OCI-LY7 (cell line): ENCODE results near the gene IDUA. TPM values are rescaled to one million over a fixed set of nuclear protein-coding genes. Genes with fewer than 3 reads are reported as not detected.

ENCODE experiments used
- BruUV-seq: library from RNA; stranded (reverse); fragments of 400-500 nt; replicated peaks from 2 replicates; lab custom pipeline; 2021; lab: Mats Ljungman, UMichigan
- CTCF ChIA-PET: fragments of 300-600 bp; sonication (Branson Sonifier 250); formaldehyde crosslinking; loops from one replicate; lab custom pipeline; 2022; ENCODE audit warnings: antibody characterized with exemption; ENCODE audit not compliant: unreplicated experiment; lab: Charles Lee
- POLR2A ChIA-PET: fragments of 300-600 bp; sonication (Branson Sonifier 250); formaldehyde crosslinking; loops from one replicate; lab custom pipeline; 2022; ENCODE audit warnings: antibody characterized with exemption; lab: Charles Lee
- DNase-seq: peaks from one replicate; pipeline ENCODE4 v3.0.0-alpha.2; 2015; ENCODE audit warnings: low spot score
- H2AFZ ChIP-seq: fragments of 200-600 bp; sonication (generic), shearing (Covaris generic); 2 replicates; pipeline ENCODE4 v1.6.1; 2014; ENCODE audit warnings: mild to moderate bottlenecking, antibody characterized with exemption, low read length, moderate library complexity
- H3K27ac ChIP-seq: fragments of 200-600 bp; sonication (generic); 2 replicates; pipeline ENCODE4 v1.5.1; 2014; ENCODE audit warnings: mixed run types, low read depth, mild to moderate bottlenecking, moderate library complexity, low read length, inconsistent platforms; ENCODE audit not compliant: poor library complexity, severe bottlenecking
- H3K36me3 ChIP-seq: fragments of 200-600 bp; sonication (generic); 2 replicates; pipeline ENCODE4 v1.6.1; 2014; ENCODE audit warnings: mild to moderate bottlenecking, antibody characterized with exemption, low read length, moderate library complexity, mixed read lengths; ENCODE audit not compliant: insufficient read depth
- H3K4me1 ChIP-seq: fragments of 200-600 bp; sonication (generic); 2 replicates; pipeline ENCODE4 v1.5.1; 2014; ENCODE audit warnings: mild to moderate bottlenecking, low read length; ENCODE audit not compliant: insufficient read depth, poor library complexity, severe bottlenecking
- H3K4me2 ChIP-seq: fragments of 200-600 bp; sonication (generic); 2 replicates; pipeline ENCODE4 v1.6.1; 2014; ENCODE audit warnings: mild to moderate bottlenecking, low read length
- H3K4me3 ChIP-seq: fragments of 200-600 bp; sonication (generic); 2 replicates; pipeline ENCODE4 v1.5.1; 2014; ENCODE audit warnings: mild to moderate bottlenecking, low read depth, low read length; ENCODE audit not compliant: poor library complexity, severe bottlenecking
- H3K79me2 ChIP-seq: fragments of 200-600 bp; sonication (generic); 2 replicates; pipeline ENCODE4 v1.6.1; 2016; ENCODE audit warnings: low read depth, mild to moderate bottlenecking, low read length, moderate library complexity, mixed read lengths; ENCODE audit not compliant: insufficient read depth
- H3K9me2 ChIP-seq: fragments of 200-600 bp; sonication (generic); 2 replicates; pipeline ENCODE4 v1.6.1; 2016; ENCODE audit warnings: mild to moderate bottlenecking, low read length, mixed read lengths; ENCODE audit not compliant: insufficient read depth
- H3K9me3 ChIP-seq: fragments of 200-600 bp; sonication (generic); 2 replicates; pipeline ENCODE4 v1.6.1; 2014; ENCODE audit warnings: mild to moderate bottlenecking, mixed run types, low read length, mixed read lengths
- H4K20me1 ChIP-seq: fragments of 200-600 bp; sonication (generic); 2 replicates; pipeline ENCODE4 v1.6.1; 2014; ENCODE audit warnings: mild to moderate bottlenecking, antibody characterized with exemption, low read length, moderate library complexity, mixed read lengths; ENCODE audit not compliant: insufficient read depth
- CTCF ChIP-seq: fragments of 200-600 bp; sonication (generic); conservative IDR thresholded peaks from 2 replicates; pipeline ENCODE4 v1.5.1; 2014; ENCODE audit warnings: mild to moderate bottlenecking, antibody characterized with exemption, low read length, moderate library complexity, mixed read lengths
- EZH2phosphoT487 ChIP-seq: fragments of 200-600 bp; sonication (generic); IDR thresholded peaks from 2 replicates; pipeline ENCODE4 v1.6.1; 2018; ENCODE audit warnings: low read depth, borderline replicate concordance, mild to moderate bottlenecking, mixed run types, antibody characterized with exemption, low read length, moderate library complexity, mixed read lengths
- intact Hi-C: fragments of 100-400 bp; cut with micrococcal nuclease; formaldehyde crosslinking; loops from one replicate; pipeline ENCODE4 v1.10.0; 2022; ENCODE audit not compliant: unreplicated experiment
- total RNA-seq, 2 experiments: library from RNA; depleted of rRNA in 1 of 2; stranded (reverse); fragments of >200 nt in 1 of 2; shearing (Covaris generic) in 1 of 2; gene quantifications; 2 replicates each; pipeline ENCODE4 v1.2.3, GENCODE V29; 2014 to 2022

Gene IDUA
- total RNA-seq, 2 experiments from 2014 or later: 12.3 to 15.7 TPM

DNA sequence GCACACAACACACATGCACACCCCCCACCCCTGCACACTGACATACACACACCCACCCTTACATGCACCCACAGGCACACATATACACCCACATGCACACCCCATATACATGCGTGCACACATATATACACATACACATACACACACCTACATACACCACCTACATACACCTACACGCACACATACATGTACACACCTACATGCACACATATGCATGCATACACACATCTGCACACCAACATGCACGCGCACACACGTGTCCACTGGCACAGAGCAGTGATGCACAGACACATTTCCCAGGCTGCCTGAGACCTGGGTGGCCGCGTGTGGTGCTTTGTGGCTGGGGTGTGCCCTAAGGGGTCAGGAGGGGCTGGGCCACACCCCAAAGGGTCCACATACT is 56.3 kb downstream of the IDUA start:
- no peaks in the 10 kb centered on the region for H3K4me1 ChIP-seq
- H3K79me2 ChIP-seq: no peaks in the 10 kb centered on the region
- H3K27ac ChIP-seq: no peak overlapping the region
- no peak overlapping the region for H2AFZ ChIP-seq
- no peak overlapping the region for H3K4me2 ChIP-seq
- intact Hi-C loops: no loop called here
- H3K4me3 ChIP-seq: no peak overlapping the region
- no peak for DNase-seq
- H3K9me3 ChIP-seq: no peaks in the 10 kb centered on the region
- H3K36me3 ChIP-seq: no peaks in the 10 kb centered on the region
- CTCF ChIA-PET: no interaction called here
- POLR2A ChIA-PET: no interaction called here
- H3K9me2 ChIP-seq: no peaks in the 10 kb centered on the region
- TF ChIP-seq CTCF: no peak
- TF ChIP-seq EZH2phosphoT487: no peak
- H4K20me1 ChIP-seq: no peaks in the 10 kb centered on the region
- BruUV-seq: no TSS peak

DNA sequence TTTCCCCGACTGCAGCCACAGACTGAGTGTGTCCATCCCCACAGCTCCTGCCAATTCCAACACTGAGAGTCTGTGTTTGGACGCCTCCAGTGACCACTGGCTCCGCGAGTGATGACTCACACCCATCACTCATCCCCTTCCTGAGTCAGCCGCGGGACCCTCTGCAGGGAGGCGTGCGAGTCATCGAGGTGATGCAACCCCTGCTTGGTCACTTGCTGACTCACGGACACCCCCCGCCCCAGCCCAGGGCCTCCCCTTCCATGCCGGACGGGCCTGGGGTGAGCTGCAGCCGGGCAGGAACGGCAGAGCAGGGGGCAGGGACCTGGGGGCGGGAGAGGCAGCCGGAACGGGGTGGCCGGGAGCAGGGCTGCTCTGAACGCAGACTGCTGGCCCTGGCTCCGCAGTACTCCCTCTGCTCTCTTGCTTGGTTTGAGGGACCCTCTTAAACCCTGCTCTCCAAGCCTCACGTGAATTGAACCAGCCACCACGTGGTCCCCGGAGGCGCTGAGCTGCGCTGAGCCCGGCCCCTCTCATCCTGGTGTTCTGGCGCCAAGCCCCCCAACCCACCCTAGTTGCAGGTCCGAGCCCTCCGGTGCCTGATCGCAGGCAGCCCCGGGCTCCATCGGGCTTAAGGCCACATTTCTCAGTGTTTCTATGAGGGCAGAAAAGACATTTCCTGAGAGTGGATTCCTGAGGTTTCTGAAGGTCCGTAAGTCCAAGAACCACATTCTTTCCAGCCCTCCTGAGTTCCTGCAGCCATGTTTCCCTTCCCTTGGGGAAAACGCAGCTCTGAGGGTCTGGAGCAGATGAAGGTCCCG is 57.0 kb downstream of the IDUA start:
- Histone ChIP-seq H3K9me3 (no peaks in the 10 kb centered on the region), H3K9me2 (no peaks in the 10 kb centered on the region), H3K79me2 (no peaks in the 10 kb centered on the region), H4K20me1 (no peaks in the 10 kb centered on the region), H3K4me2 (no peak overlapping the region), H3K27ac (no peak overlapping the region), H2AFZ (no peak overlapping the region), H3K36me3 (no peaks in the 10 kb centered on the region), H3K4me1 (no peaks in the 10 kb centered on the region), H3K4me3 (no peak overlapping the region)
- intact Hi-C loops: no loop called here
- DNase-seq: no peak
- no peak for TF ChIP-seq EZH2phosphoT487
- no peak for TF ChIP-seq CTCF
- no TSS peak for BruUV-seq
- POLR2A ChIA-PET: no interaction called here
- CTCF ChIA-PET: no interaction called here

DNA sequence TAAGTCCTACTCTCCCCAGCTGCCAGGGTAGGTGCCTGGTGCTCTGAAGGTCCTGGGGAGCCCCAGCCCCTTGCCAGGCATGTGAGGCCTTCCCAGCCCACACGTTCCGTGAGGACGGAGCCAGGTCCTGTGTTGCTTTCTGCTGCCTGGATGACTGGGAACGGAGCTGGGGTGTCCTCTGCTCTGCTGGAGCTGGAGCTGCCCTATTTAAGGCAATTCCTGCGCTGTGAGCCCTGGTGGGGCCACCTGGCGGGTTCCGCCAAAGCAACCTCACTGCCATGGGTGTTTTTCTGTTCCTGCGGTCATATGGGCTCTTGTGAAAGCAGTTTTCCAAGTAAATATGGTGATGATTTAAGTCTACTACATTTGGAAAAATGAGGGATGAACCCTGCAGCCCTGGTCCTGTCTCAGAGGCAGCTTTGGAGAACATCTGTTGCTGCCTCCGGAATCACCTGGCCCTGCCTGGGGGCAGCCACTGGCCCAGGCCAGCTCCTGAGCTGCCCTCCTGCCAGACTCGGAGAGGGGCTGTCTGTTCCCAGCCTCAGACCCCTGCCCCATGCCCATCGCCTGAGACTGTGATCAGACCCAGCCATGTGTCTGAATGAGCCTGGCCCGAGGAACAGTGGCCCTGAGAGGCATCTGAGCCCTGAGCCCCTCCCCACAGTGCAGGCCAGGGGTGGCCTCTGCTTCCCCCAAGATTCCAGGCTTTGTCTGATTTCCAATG is 57.8 kb downstream of the IDUA start:
- no TSS peak for BruUV-seq
- Histone ChIP-seq H2AFZ (no peak overlapping the region), H3K27ac (no peak overlapping the region), H3K79me2 (no peaks in the 10 kb centered on the region), H4K20me1 (no peaks in the 10 kb centered on the region), H3K9me2 (no peaks in the 10 kb centered on the region), H3K9me3 (no peaks in the 10 kb centered on the region), H3K36me3 (no peaks in the 10 kb centered on the region), H3K4me1 (no peaks in the 10 kb centered on the region), H3K4me3 (no peak overlapping the region), H3K4me2 (no peak overlapping the region)
- ChIA-PET POLR2A (no interaction called here), CTCF (no interaction called here)
- DNase-seq: no peak
- TF ChIP-seq EZH2phosphoT487: no peak
- TF ChIP-seq CTCF: no peak
- intact Hi-C loops: no loop called here
